Activated CD8-positive, alpha-beta T cell treated with anti-CD3 and anti-CD28 coated beads for 36 hours (primary cell): ENCODE measurements around the gene RAG1. TPM values are rescaled to one million over a fixed set of nuclear protein-coding genes. Genes with fewer than 3 reads are reported as not detected.

Source experiments
- ATAC-seq: fragments of 200-7000 bp; cut with Tn5 transposase; one replicate; pipeline ENCODE4 v1.10.0; 2021; ENCODE audit warnings: mild to moderate bottlenecking, moderate library complexity
- CTCF ChIA-PET: fragments of 350-600 bp; sonication (Branson Sonifier 250); formaldehyde crosslinking; loops from one replicate; lab custom pipeline; 2021; ENCODE audit warnings: antibody characterized with exemption; lab: Charles Lee
- POLR2A ChIA-PET: fragments of 350-600 bp; sonication (Branson Sonifier 250); formaldehyde crosslinking; loops from one replicate; lab custom pipeline; 2021; ENCODE audit warnings: antibody characterized with exemption; lab: Charles Lee
- DNase-seq: peaks from one replicate; pipeline ENCODE4 v3.0.0-alpha.2; 2020
- H3K27ac Mint-ChIP-seq: one replicate; pipeline ENCODE4 v1.8.0; 2021; ENCODE audit warnings: mild to moderate bottlenecking, mixed read lengths
- H3K27me3 Mint-ChIP-seq: one replicate; pipeline ENCODE4 v1.8.0; 2021; ENCODE audit warnings: mixed read lengths
- H3K36me3 Mint-ChIP-seq: one replicate; pipeline ENCODE4 v1.8.0; 2021; ENCODE audit warnings: low read depth, mixed read lengths
- H3K4me1 Mint-ChIP-seq: one replicate; pipeline ENCODE4 v1.8.0; 2021; ENCODE audit warnings: low read depth, mixed read lengths
- H3K4me3 Mint-ChIP-seq: one replicate; pipeline ENCODE4 v1.8.0; 2021; ENCODE audit warnings: mild to moderate bottlenecking, moderate library complexity, mixed read lengths
- H3K9me3 Mint-ChIP-seq: one replicate; pipeline ENCODE4 v1.8.0; 2021; ENCODE audit warnings: mixed read lengths
- intact Hi-C: fragments of 100-400 bp; cut with micrococcal nuclease; formaldehyde crosslinking; loops from one replicate; pipeline ENCODE4 v1.10.0; 2022
- total RNA-seq, 2 experiments: library from RNA; stranded (reverse); gene quantifications; one replicate each; pipeline ENCODE4 v1.2.3, GENCODE V29; 2021
- TF ChIP-seq, protein P1 (sequence below): fragments of 200-600 bp; IDR thresholded peaks from one replicate; pipeline ENCODE4 v1.8.0; 2022; ENCODE audit warnings: antibody characterized with exemption, mild to moderate bottlenecking

The RAG1 gene
- total RNA-seq, 2 experiments from 2014 or later, result 0.16 to 0.36 TPM

DNA sequence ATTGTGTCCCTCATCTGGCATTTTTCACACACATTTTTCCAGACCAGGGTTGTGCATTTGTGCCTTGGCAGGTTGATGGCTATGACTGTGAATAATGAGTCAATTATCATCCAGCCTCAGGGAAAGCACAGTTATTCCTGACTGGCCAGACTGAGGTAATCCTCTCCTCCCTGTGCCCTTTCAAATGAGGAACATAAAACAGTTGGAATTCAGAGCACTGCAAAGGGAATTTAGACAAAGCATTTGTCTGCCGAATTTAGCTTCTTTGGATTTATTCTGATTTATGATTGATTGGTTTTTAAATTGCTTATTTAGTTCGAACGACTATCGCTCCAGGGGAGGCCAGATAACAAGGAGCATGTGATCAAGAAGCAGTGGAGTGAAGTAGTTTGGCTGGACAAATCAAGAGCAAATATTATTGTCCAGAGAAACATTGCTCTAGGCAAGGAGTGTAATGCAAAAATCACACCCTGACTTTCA lies 61.0 kb downstream of the RAG1 start:
- TF ChIP-seq, protein P1, sequence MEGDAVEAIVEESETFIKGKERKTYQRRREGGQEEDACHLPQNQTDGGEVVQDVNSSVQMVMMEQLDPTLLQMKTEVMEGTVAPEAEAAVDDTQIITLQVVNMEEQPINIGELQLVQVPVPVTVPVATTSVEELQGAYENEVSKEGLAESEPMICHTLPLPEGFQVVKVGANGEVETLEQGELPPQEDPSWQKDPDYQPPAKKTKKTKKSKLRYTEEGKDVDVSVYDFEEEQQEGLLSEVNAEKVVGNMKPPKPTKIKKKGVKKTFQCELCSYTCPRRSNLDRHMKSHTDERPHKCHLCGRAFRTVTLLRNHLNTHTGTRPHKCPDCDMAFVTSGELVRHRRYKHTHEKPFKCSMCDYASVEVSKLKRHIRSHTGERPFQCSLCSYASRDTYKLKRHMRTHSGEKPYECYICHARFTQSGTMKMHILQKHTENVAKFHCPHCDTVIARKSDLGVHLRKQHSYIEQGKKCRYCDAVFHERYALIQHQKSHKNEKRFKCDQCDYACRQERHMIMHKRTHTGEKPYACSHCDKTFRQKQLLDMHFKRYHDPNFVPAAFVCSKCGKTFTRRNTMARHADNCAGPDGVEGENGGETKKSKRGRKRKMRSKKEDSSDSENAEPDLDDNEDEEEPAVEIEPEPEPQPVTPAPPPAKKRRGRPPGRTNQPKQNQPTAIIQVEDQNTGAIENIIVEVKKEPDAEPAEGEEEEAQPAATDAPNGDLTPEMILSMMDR, result no peak
- POLR2A ChIA-PET, result no interaction called here
- DNase-seq, result no peak
- intact Hi-C loops, result no loop called here
- CTCF ChIA-PET, result interaction anchor here (1.5 kb wide), 1 partner anchor 65 kb away, joined by 6 read pairs; no protein-coding TSS in a partner anchor
- H3K36me3 Mint-ChIP-seq, result no peaks in the 10 kb centered on the region
- no peaks in the 10 kb centered on the region for H3K9me3 Mint-ChIP-seq
- no peaks in the 10 kb centered on the region for H3K4me1 Mint-ChIP-seq
- H3K27me3 Mint-ChIP-seq, result peaks cover 10% of the 10 kb centered on the region
- ATAC-seq, result no peak
- no peak overlapping the region for H3K4me3 Mint-ChIP-seq
- no peak overlapping the region for H3K27ac Mint-ChIP-seq

Other genes starting within 250 kb of the RAG1 start
- 10 to 100 TPM in 1 of 2 experiments, 1 to 10 TPM in 1; 8.8 to 10.3 TPM for gene TRAF6, start 57.7 kb upstream of the RAG1 start, total RNA-seq
- gene IFTAP, start 26.5 kb downstream of the RAG1 start, total RNA-seq, result 1 to 10 TPM; 2.3 to 3.6 TPM
- gene RAG2, start 30.2 kb downstream of the RAG1 start, total RNA-seq, result not detected